GM21723 (cell line): ENCODE results near the gene MBOAT7.
"Not testable (repeated sequence)": the region's sequence is repeated elsewhere in the genome, so short reads cannot be mapped to it uniquely, and the experiment has no call there.

Experiments
- ATAC-seq: cut with Tn5 transposase; IDR thresholded peaks from one replicate; pipeline ENCODE4 v1.9.1; 2021; ENCODE audit warnings: mild to moderate bottlenecking, moderate library complexity; ENCODE audit not compliant: unreplicated experiment

The MBOAT7 gene

DNA sequence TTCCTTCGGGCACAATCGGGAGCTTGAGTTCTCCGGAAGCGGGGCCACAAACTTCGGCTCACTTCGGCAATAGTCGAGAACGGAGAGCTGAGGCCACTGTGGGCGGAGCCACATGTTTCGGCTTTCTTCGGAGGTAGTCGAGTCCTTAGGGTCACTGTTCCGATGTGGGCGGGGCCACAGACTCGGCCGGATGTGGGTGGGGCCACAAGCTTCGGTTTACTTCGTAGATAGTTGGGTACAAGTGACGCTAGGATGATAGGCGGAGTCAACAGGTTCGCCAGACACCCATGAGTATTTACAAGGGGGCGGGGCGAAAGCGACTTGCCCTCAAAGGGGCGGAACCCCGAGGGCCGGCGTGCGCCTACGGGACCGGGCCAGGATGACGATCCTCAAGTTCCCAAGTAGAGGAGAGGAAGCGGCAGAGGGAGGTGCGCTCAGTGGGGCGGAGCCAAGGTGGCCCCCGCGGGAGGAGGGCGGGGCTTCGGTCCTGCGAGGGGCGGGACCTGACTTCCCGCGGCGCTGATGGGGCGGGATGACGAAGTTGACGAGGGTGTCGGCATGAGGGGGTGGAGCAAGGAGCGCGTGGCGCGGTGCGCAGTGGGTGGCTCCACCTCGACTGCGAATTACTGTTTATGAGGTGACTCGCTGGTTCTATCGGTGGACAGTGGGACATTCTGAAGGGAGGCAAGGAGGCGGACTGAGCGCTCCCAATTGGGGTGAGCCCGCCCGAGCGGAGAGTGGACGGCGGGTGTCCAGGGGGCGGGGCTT, 539 bp upstream of the MBOAT7 start:
- ATAC-seq = peak; percentile 48

DNA sequence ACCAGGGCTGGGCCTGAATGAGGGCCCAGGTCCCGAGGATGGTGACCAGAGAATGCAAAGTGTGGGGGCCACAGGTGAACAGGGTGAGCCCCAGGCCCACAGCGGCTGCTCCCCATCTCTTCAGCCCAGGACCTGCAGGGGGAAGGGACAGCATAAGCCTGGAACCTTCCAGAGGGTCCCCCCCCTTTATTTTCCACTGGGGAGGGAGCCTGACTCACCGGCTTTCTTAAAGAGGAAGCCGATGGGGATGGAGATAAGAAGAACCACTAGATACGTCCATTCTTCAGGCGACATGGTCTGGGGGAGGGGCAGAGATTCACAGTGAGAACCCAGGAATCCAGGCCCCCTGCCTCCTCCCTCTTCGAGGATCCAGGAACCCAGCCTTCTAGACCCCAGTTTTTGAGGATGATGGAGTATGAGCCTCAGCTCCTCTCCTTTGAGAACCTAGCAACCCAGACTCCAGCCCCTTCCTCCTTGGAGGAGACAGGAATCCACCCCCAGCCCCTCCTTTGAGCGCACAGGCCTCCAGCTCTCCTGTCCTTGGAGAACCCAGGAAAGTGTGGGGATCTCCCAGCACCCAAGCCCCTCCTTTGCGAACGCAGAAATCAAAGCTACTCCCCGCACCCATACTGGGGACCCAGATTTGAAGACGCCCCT, 1.0 kb downstream of the MBOAT7 start:
- no peak for ATAC-seq

DNA sequence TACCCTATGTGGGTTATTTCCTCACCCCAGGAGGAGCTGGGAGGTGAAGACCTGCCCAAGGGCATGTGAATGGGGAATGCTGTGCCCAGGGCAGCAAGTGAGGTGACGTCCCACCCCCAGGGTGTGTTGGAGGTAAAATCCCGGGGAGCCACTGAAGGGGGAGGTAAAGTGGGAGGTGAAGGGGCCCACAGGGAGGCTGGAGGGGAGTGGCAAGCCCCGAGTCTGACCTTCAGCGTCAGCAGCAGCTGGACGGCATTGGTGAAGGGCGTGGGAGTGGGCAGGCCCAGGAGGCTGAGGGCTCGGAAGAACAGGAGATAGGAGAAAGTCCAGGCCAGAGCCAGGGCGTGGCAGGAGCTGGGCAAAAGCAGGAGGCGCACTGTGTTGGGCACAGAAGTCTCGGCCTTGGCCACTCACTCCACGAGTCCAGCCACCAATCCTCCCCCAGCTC, 2.4 kb downstream of the MBOAT7 start:
- ATAC-seq = no peak

DNA sequence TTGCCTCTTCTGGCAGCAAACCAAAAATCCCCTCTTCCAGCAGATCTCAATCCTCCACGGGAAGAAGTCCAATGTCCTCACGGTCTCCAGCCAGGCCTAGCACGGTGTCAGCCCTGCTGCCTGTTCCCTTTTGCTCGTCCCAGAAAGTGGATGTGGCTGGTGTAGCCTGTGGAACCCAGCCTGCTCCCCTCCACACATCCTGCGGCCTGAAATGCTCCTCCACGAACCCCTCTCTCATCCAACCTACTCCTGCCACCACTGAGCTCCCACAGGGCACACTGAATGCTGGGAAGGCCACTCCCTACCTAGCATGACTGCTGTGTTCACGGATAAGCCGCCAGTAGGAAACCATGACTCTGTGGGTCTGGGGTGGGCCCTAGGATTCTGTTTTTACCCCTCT, 3.0 kb downstream of the MBOAT7 start:
- ATAC-seq = no peak

DNA sequence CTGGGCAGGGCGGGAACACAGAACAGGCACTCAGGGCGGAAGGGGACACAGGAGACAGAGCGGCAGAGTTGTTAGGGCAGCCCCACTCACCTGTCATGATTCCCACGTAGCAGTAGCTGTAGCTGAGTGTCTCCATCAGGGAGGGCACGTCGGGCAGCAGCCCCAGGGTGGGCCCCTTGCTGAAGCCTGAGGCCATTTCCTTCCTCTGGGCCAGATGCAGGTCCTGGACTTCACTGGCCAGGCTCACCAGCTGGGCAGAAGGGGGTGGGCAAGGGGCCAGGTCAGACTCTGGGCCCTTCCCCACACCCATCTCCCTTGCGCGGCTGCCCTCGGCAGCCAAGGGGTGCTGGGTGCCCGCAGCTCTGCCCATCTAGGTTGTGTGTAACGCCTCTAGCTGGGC, 5.9 kb downstream of the MBOAT7 start:
- ATAC-seq = no peak

DNA sequence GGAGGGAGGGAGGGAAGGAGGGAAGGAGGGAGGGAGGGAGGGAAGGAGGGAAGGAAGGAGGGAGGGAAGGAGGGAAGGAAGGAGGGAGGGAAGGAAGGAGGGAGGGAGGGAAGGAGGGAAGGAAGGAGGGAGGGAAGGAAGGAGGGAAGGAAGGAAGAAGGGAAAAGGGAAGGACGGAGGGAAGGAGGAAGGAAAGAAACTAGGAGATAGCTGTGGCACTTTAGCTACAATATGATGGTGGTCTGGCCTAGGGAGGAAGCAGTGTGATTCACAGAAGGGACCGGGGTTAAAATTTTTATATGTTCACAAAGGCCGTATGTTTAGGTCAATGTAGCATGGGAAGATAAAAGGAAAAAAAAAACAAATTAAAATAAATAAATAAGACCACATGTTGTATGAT, 7.5 kb downstream of the MBOAT7 start:
- ATAC-seq = not testable (repeated sequence)

DNA sequence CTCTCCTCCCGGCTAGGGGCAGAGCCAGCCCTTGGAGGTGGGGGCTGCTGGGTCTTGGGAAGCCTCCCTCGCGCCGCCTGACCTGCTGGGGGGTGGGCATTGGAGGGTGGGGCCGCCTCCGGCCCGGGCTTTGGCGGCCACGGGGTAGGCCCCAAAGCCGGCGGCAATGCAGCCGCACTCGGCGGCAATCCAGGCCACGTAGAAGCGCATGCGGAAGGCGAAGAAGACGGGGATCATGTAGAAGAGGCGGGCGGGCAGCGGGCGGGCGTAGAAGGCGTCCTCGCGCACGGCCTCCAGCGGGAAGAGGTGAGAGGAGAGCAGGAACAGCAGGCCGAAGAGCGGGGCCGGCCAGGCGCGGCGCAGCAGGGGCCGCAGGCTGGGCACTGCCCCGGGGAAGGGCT, 8.7 kb downstream of the MBOAT7 start:
- ATAC-seq = no peak

DNA sequence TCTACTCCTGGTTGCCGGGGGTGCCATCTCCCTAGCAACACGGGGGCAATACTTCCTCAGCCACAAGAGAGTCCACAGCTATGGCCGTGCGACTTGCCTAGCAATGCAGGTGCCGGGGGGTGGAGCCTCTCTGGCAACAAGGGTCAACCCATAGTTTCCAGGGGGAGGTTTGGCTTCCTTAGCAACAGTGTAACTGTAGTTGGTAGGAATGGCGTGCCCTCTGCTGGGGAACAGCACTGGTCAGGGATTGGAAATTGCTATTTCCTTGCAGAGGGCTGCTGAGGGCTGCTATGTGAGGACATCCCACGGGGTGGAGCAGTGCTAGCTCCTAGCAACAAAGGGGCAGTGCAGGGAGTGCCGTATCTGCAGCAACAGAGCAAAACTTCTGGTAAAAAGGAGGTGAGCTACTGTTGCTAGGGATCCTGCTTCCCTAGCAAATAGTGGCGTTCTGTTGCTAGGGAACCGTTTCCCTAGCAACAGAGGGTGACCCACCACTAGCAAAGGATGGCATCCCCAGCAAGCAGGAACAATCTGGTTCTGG, 9.4 kb downstream of the MBOAT7 start:
- no peak for ATAC-seq

DNA sequence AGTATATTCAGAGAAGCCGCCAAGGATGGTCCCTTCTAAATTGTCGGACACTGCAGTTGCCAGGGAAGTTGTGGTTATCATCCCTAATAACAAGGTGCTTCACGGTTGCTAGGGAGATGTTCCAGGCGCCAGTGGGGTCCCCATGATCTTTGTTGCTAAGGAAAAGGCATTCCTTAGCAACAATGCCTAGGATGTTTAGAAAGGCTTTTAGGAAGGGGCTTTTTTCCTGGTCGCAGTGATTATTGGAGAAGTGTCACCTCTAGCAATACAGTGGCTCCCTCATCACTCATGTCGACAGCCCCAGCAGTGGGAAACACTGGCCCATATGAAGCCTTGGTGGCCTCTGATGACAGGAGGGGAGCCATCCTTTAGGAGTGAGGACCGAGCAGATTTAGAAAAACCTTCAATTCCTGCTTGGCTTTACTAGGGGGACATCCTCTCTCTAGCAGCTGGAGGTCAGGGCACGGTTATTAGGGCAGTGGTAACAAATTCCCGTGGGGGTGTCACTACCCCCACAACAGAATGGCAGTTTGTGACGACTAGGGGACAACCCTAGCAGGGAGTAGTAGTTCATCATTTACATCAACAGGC, 10.0 kb downstream of the MBOAT7 start:
- no peak for ATAC-seq

DNA sequence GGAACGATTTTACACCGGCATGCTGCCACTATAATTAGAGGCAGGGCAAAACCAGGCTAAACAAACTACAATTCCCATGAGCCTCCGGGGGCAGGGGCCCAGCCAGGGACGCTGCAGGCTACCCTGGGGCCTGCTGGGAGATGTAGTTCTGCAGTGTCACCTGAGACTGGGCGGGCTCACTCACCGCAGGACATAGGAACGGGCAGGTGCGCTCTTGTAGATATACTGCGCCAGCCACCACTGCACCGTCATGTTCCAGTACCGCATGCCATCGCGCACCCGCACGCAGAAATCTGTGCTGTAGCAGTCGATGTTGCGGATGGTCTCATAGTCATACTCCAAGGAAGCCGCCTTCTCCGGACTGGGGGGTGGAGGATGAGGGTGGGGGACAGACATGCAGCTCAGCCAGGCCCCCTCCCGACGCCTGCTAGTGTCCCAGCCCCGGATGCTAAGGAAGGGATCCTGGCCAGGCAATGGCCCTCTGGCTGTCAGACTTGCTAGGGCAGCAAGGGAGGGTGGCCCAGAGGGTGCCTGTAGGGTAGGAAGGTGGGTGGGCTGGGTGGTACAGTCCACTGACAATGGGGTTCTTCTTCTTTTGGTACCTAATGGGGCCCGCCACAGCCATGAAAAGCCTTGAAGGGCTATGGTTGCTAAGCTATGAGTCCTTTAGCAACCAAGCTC, 10.7 kb downstream of the MBOAT7 start:
- ATAC-seq = no peak

DNA sequence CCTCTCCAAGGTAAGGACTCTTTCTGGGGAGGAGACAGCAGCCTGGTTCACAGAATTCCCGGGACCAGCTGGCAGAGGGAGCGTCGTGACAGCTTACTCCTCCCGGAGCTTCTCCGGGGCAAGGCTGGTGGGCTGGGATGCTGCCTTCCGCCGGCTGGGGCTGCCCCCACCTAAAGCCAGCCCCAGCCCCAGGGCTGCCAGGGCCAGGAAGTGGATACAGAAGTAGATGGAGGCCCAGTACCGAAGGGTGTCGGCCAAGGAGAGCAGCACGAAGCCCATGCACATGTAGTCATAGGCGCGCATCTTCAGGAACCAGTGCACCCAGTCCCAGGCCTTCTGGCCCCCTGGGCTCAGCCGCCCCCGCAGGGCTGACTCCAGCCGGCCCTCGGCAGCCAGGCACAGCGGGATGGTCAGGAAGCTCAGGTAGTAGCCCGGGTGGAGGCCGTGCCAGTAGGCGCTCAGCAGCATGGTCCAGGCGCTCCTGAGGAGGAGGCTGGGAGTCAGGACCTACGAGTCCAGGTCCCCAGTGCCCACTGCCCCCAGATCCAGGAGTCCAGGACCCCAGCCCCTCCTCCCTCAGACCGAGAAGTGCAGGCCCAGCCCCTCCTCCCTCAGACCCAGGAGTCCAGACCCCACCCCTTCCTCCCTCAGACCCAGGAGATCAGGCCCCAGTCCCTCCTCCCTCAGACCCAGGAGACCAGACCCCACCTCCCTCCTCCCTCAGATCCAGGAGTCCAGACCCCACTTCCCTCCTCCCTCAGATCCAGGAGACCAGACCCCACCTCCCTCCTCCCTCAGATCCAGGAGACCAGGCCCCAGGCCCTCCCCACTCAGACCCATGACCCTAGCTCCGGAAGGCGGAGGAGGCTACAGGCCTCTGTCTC, 15.2 kb downstream of the MBOAT7 start:
- ATAC-seq = no peak

DNA sequence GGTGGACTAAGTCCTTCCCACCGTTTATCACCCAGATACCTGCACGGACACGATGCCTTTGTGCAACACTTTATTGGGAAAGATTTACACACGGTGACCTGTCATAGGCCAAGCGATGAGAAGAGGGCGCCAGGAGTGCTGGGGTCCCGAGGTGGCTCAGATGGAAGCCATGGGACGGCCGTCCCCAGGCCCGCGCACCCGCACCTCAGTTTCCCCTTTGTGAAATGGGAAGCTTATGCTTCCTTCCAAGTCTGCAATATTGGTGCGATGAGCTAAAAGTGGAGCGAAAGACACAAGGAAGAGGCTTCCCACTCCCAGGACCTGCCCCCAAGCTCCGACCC, 16.1 kb downstream of the MBOAT7 start:
- no peak for ATAC-seq

DNA sequence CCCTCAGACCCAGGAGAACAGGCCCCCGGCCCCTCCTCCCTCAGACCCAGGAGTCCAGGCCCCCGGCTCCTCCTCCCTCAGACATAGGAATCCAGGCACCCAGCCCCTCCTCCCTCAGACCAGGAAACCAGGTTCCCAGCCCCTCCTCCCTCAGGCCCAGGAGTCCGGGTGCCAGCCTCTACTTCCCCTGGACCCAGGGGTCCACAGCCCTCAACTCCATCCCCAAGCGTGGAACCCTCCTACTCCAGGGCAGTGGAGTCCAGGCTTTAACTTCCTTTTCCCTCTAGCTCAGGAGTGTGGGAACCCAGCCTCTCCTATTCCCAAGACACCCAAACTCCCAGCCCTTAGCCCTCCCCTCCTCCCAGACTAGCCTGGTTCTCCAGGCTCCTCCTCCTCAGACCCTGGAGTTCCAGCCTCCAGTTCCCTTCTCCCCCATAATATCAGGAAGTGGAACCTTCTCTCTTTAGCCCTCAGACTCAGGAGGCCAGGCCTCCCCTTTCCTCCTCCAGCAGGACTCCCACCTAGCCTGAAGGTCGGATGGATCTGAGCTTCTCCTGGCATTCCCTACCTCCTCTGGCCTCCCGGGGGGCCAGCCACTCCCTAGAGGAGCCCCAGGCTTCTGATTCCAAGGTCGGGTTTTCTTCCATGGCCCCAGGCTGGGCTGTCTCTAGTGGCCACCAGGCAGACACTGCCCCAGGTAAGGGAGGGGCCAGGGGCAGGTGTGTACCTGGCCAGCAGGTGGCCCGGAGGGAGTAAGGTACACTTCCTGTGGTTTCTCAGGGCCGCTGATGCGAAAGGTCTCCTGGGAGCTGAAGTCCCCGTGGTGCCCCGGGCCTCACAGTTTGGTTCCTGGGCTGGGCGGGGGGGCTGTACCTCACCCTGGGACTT, 16.7 kb downstream of the MBOAT7 start, which contains the start of gene TMC4:
Gene TMC4, minus strand, starts transcription at position 690 of the 888 bp plus-strand sequence. Its CDS starts 43 bp downstream, at position 647.
- ATAC-seq = no peak

DNA sequence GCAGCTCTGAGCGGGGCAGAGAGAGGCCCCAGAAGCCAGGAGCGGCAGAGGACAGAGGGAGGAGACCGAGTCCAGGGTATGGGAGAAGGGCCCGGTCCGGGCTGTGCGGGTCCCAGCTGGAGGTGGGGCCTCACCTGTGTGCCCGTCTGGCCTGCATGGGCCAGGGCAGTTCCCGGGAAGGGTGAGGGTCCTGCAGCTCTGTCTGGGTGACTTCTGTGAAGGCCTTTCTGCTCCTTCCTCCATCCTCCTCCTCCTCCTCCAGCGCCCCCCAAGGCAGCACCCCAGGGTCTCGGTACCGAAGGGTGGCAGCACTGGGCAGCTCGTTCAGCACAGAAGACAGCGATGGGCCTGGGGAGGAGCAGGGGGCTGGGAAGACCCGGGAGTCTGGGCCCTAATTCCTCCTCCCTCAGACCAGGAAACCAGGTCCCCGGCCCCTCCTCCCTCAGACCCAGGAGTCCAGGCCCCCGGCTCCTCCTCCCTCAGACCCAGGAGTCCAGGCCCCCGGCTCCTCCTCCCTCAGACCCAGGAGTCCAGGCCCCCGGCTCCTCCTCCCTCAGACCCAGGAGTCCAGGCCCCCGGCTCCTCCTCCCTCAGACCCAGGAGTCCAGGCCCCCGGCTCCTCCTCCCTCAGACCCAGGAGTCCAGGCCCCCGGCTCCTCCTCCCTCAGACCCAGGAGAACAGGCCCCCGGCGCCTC, 17.5 kb downstream of the MBOAT7 start:
- ATAC-seq = not testable (repeated sequence)

DNA sequence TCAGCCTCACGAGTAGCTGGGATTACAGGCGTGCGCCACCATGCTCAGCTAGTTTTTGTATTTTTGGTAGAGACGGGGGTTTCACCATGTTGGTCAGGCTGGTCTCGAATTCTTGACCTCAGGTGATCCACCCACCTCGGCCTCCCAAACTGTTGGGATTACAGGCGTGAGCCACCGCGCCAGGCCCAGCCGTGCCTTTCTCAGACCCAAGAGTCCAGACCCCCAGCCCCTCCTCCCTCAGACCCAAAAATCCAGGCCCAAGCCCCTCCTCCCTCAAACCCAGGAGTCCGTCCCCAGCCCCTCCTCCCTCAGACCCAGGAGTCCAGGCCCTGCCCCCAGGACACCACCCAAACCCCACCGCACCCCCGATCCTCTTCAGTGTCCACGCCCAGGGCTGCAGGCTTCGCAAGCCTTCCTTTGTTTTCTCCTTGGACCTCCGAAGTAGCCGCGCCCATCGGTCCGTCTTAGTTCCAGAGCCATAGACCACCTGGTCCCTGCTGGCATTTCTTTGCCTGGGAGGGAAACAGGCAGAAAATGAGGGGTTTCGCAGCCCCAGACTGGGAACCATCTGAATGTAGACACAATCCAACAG, 20.1 kb downstream of the MBOAT7 start:
- ATAC-seq = no peak

DNA sequence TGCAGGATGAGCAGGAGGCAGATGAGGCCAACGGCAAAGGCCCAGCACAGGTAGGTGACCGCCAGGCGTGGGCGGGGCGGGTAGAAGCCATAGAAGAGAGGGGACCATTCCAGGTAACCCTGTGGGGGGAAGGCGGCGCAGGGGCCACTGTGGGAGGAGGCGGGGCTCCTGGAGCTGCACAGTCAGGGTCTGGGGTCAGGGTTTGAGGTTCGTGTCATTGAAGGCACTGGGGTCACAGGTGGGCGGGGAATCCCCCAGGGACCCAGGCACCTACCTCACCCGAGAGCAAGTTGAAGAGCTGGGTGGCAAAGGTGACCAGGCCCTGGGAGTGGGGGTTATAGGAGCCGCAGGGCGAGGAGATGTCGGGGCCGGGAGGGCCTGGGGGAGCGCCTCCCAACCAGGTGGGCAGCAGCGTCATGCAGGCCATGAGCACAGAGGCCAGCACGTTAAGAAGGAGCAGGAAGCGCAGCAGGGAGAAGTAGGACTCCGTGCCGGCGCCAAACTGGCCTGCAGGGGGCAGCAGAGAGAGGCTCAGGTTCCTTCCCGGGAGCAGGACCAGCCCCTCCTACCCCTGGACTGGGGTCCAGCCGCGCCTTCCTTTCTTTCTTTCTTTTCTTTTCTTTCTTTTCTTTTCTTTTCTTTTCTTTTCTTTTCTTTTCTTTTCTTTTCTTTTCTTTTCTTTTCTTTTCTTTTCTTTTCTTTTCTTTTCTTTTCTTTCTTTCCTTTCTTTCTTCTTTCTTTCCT, 21.0 kb downstream of the MBOAT7 start:
- peak; percentile 78 for ATAC-seq

DNA sequence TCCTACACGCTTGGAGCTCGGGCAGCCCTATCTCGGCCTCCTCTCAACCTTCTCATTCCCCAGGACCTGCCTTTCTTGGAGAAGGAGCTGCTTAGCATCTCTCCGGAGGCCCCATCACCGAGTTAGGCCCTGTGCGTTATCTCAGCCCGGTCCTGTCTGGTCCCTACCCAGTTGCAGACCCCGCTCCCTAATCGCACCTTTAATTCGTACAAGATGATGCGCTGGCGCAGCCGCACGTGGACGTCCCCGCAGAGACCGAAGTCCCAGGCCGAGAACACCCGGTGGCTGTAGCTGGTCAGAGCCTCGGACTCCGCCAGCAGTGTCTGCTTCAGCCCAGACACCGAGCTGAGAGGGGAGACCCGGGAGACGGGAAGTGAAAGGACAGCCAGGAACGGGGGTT, 24.2 kb downstream of the MBOAT7 start:
- no peak for ATAC-seq
